Measurements from ENCODE around the gene ATP6V0D1. TPM values are rescaled to one million over a fixed set of nuclear protein-coding genes. Genes with fewer than 3 reads are reported as not detected.

The ATP6V0D1 gene
- total and polyA plus RNA-seq, 2 of the 4 experiments (the other 2 are of a cell fraction) = 112 to 124 TPM

DNA sequence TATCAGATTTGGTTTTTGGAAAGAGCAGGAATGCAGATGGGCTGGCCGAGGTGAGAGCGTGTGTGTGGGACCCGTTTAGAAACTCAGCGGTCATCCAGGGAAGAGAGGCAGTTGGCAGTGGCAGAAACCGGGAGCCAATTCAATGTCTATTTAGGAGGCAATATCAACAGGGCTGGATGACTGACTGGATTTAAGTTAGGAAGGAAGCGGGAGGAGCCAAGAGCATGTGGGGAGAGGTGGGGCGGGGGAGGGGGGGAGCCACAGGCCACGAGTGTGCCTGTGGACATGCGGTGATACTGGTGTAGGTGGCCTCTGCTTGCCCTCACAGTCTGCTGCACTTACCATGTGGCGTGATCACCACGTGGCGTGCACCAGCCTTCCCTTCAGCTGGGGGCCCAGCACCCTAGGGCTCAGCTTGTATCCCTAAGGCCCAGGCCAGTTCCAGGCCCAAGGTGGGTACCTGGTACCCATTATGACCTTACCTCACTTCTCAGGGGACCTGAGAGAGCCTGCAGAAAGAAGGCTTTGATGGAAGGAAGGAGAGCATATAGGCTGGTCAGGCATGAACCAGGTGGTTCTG, 76.9 kb downstream of the ATP6V0D1 start:
- Histone ChIP-seq H3K9me3 (ENCODE audit: control insufficient read depth, insufficient read depth, low read length) (no peaks in the 10 kb centered on the region), H2AFZ (replicated peaks; ENCODE audit: low read length, poor library complexity) (no peak overlapping the region), H2AK9ac (replicated peaks; ENCODE audit: low read depth, low read length, poor library complexity) (peak overlapping the region; percentile 40), H2BK20ac (ENCODE audit: low read depth, low read length) (no peak overlapping the region), H3K56ac (ENCODE audit: extremely low read depth, insufficient read depth, low read length) (no peak overlapping the region), H4K20me1 (ENCODE audit: insufficient read depth, low read length) (no peaks in the 10 kb centered on the region), H2BK15ac (ENCODE audit: low read depth, low read length) (no peak overlapping the region), H3K4me1 (ENCODE audit: control insufficient read depth, insufficient read depth, low read length) (peaks cover 17% of the 10 kb centered on the region), H3K27me3 (ENCODE audit: control insufficient read depth, insufficient read depth, low read length) (no peaks in the 10 kb centered on the region), H2BK5ac (ENCODE audit: low read depth, low read length, poor library complexity, severe bottlenecking) (no peak overlapping the region), H3K27ac (ENCODE audit: insufficient read depth, low read length) (no peak overlapping the region), H3K14ac (replicated peaks; ENCODE audit: low read depth, low read length) (no peak overlapping the region), H3K23ac (ENCODE audit: low read depth, low read length) (no peak overlapping the region), H3K4me3 (ENCODE audit: insufficient read depth, low read depth, low read length) (no peak overlapping the region), H3K4ac (ENCODE audit: low read depth, low read length) (no peak overlapping the region; the same call in 1 of the 2 replicates), H2BK120ac (ENCODE audit: low read depth, low read length) (no peak overlapping the region), H4K5ac (ENCODE audit: low read depth, low read length) (no peak overlapping the region), H3K18ac (ENCODE audit: low read depth, low read length) (no peak overlapping the region), H4K8ac (ENCODE audit: low read depth in 2 of 2, low read length in 2 of 2) (no peak overlapping the region), H3K4me2 (ENCODE audit: low read depth, low read length) (no peak overlapping the region), H3K9me1 (ENCODE audit: insufficient read depth, low read length) (peaks cover 12% of the 10 kb centered on the region), H3K9ac (ENCODE audit: low read depth, low read length) (no peak overlapping the region), H3K79me1 (ENCODE audit: low read depth in 1 of 2, low read length in 2 of 2) (peaks cover 0 to 10% of the 10 kb centered on the region in 2 experiments; a peak in 2 of 4 replicates), H2AK5ac (ENCODE audit: low read depth, low read length) (no peak overlapping the region), H4K91ac (ENCODE audit: insufficient read depth, low read depth, low read length) (no peak overlapping the region), H3K36me3 (ENCODE audit: control insufficient read depth, insufficient read depth, low read length) (no peaks in the 10 kb centered on the region)
- intact Hi-C loops (cut with micrococcal nuclease) = no loop called here
- POLR2A ChIA-PET (ENCODE audit: unreplicated experiment) = no interaction called here
- in situ Hi-C loops (cut with MboI; ENCODE audit: low sequenced_read_pairs) = no loop called here
- dilution Hi-C loops (cut with HindIII; ENCODE audit: low sequenced_read_pairs, unreplicated experiment) = no loop called here
- no peak for ATAC-seq (ENCODE audit: low read depth)
- DNase-seq = no peak
- 91% methylated on average over 4 of the region's 12 CpGs; no CpG with 5 or more reads in 1 of the 2 experiments for WGBS, 2 experiments (ENCODE audit: extremely low coverage in 2 of 2, insufficient read length in 1 of 2)
- CTCF ChIA-PET = no interaction called here
- no peak for TF ChIP-seq POLR2A (IDR thresholded peaks at IDR 0.05; ENCODE audit: low read depth, low read length)
- TF ChIP-seq CHD1 (IDR thresholded peaks at IDR 0.05; ENCODE audit: low read depth, low read length) = no peak
- TF ChIP-seq RAD21 (IDR thresholded peaks at IDR 0.05; ENCODE audit: low read length) = no peak
- TF ChIP-seq, protein P1, sequence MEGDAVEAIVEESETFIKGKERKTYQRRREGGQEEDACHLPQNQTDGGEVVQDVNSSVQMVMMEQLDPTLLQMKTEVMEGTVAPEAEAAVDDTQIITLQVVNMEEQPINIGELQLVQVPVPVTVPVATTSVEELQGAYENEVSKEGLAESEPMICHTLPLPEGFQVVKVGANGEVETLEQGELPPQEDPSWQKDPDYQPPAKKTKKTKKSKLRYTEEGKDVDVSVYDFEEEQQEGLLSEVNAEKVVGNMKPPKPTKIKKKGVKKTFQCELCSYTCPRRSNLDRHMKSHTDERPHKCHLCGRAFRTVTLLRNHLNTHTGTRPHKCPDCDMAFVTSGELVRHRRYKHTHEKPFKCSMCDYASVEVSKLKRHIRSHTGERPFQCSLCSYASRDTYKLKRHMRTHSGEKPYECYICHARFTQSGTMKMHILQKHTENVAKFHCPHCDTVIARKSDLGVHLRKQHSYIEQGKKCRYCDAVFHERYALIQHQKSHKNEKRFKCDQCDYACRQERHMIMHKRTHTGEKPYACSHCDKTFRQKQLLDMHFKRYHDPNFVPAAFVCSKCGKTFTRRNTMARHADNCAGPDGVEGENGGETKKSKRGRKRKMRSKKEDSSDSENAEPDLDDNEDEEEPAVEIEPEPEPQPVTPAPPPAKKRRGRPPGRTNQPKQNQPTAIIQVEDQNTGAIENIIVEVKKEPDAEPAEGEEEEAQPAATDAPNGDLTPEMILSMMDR (conservative IDR thresholded peaks at IDR 0.05; ENCODE audit: low read depth, low read length) = no peak
- no peak for TF ChIP-seq SMC3 (IDR thresholded peaks at IDR 0.05; ENCODE audit: low read depth, low read length)
- no peak for TF ChIP-seq MXI1 (IDR thresholded peaks at IDR 0.05; ENCODE audit: borderline replicate concordance, low read depth, low read length)
- no peak for TF ChIP-seq MAZ (IDR thresholded peaks at IDR 0.05; ENCODE audit: borderline replicate concordance, low read depth, low read length)
- TF ChIP-seq FOS (IDR thresholded peaks at IDR 0.05; ENCODE audit: low read depth, low read length) = no peak
- no peak for TF ChIP-seq RCOR1 (IDR thresholded peaks at IDR 0.05; ENCODE audit: insufficient replicate concordance, low read length)
- TF ChIP-seq, protein P2, sequence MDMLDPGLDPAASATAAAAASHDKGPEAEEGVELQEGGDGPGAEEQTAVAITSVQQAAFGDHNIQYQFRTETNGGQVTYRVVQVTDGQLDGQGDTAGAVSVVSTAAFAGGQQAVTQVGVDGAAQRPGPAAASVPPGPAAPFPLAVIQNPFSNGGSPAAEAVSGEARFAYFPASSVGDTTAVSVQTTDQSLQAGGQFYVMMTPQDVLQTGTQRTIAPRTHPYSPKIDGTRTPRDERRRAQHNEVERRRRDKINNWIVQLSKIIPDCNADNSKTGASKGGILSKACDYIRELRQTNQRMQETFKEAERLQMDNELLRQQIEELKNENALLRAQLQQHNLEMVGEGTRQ (IDR thresholded peaks at IDR 0.05; ENCODE audit: low read depth, low read length) = no peak
- TF ChIP-seq ELK1 (IDR thresholded peaks at IDR 0.05; ENCODE audit: borderline replicate concordance, low read depth, low read length) = no peak
- no peak for TF ChIP-seq RFX5 (IDR thresholded peaks at IDR 0.05; ENCODE audit: low read depth, low read length)
- no peak for TF ChIP-seq NFE2L2 (IDR thresholded peaks at IDR 0.05; ENCODE audit: low read depth, low read length)
- TF ChIP-seq BHLHE40 (IDR thresholded peaks at IDR 0.05; ENCODE audit: low read depth, low read length) = no peak
- TF ChIP-seq MAFK (IDR thresholded peaks at IDR 0.05; ENCODE audit: low read depth, low read length) = no peak
- no peak for TF ChIP-seq CEBPB (IDR thresholded peaks at IDR 0.05; ENCODE audit: low read depth, low read length)
- no TSS peak for BruUV-seq (replicated peaks)
